GM18502 (cell line): ENCODE results near the gene SLC26A11.
"Not testable (repeated sequence)": the region's sequence is repeated elsewhere in the genome, so short reads cannot be mapped to it uniquely, and the experiment has no call there.

Experiments used
- ATAC-seq: cut with Tn5 transposase; IDR thresholded peaks from one replicate; pipeline ENCODE4 v1.9.1; 2021; ENCODE audit warnings: mild to moderate bottlenecking; ENCODE audit not compliant: unreplicated experiment, poor library complexity

Gene SLC26A11

DNA sequence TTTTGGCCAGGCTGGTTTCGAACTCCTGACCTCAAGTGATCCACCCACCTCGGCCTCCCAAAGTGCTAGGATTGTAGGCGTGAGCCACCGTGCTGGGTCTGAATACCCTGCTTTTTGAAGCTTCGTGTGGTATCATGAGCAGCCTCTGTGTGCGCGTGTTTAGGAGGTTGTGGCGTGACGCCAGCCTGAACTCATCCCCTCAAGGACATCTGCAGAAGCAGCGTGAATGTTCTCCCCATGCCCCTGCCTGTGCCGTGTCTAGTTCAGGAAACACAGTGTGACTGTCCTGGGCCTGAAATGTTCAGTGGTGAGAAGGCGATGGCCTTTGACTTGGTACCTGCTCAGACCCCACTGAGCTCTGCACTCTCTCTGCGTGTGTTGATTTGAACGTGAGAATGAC lies 76.0 kb downstream of the SLC26A11 start:
- ATAC-seq: no peak

GRCh38 chr17:80297996-80298560 lies 77.9 kb downstream of the SLC26A11 start:
- no peak for ATAC-seq

DNA sequence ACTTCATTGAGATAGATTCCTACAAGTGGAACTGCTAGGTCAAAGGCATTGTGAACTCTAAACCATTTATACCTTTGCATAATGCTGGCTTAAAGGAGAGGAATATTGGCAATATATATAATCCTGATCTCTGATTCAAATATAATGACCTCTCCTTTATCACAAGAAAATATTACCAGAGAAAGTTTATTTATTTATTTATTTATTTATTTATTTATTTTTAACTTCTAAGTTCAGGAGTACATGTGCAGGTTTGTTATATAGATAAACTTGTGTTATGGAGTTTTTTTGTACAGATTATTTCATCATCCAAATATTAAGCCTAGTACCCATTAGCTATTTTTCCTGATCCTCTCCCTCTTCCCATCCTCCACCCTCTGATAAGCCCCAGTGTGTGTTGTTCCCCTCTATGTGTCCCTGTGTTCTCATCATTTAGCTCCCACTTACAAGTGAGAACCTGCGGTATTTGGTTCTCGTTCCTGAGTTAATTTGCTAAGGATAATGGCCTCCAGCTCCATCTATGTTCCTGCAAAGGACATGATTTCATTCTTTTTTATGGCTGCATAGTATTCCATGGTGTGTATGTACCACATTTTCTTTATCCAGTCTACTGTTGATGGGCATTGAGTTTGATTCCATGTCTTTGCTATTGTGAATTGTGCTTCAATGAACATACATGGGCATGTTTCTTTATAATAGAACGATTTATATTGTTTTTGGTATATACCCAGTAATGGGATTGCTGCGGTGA lies 79.3 kb downstream of the SLC26A11 start:
- ATAC-seq: not testable (repeated sequence)

GRCh38 chr17:80300756-80301155 lies 80.5 kb downstream of the SLC26A11 start:
- not testable (repeated sequence) for ATAC-seq
